Ovary (tissue), 9 donors: ENCODE results near the gene CASP5. TPM values are rescaled to one million over a fixed set of nuclear protein-coding genes. Genes with fewer than 3 reads are reported as not detected.
"Not testable (repeated sequence)": the region's sequence is repeated elsewhere in the genome, so short reads cannot be mapped to it uniquely, and the experiment has no call there.

Source experiments
- DNase-seq, 5 donors: peaks; one replicate each; pipeline ENCODE4 v3.0.0-alpha.2; 2019 to 2020
- H3K27ac ChIP-seq, 2 donors: fragments of 200-600 bp; one replicate each; pipeline versions ENCODE4 v1.5.1 to v1.8.0; 2019 to 2022
- H3K27me3 ChIP-seq: fragments of 200-600 bp; one replicate; pipeline ENCODE4 v1.8.0; 2022
- H3K36me3 ChIP-seq: fragments of 200-600 bp; sonication (generic); one replicate; pipeline ENCODE4 v1.5.1; 2019
- H3K4me1 ChIP-seq: one replicate; pipeline ENCODE4 v1.8.1; 2013; ENCODE audit warnings: mild to moderate bottlenecking, moderate library complexity; ENCODE audit not compliant: insufficient read depth
- H3K4me3 ChIP-seq: fragments of 200-600 bp; sonication (generic); one replicate; pipeline ENCODE4 v1.5.1; 2017
- H3K9me3 ChIP-seq, 2 donors: fragments of 200-600 bp in 1 of 2; sonication (generic) in 1 of 2; one replicate each; pipeline versions ENCODE4 v1.5.1 to v1.8.1; 2013 to 2019; ENCODE audit warnings: mild to moderate bottlenecking in 1 of 2, moderate library complexity in 1 of 2
- CTCF ChIP-seq, 3 donors: fragments of 450-650 bp in 2 of 3; fragments of 200-600 bp in 1 of 3; IDR thresholded peaks; one replicate each; pipeline versions ENCODE4 v1.5.1 to v1.8.0; 2016 to 2022; ENCODE audit warnings: antibody characterized with exemption in 3 of 3, mild to moderate bottlenecking in 1 of 3
- EP300 ChIP-seq: sonication (generic); formaldehyde crosslinking; IDR thresholded peaks from one replicate; pipeline ENCODE4 v1.6.1; 2017; ENCODE audit warnings: antibody characterized with exemption
- POLR2A ChIP-seq: fragments of 450-650 bp; IDR thresholded peaks from one replicate; pipeline ENCODE4 v1.6.1; 2017; ENCODE audit warnings: antibody characterized with exemption, mild to moderate bottlenecking, moderate library complexity
- WGBS, 3 donors: extraction: QIAGEN DNeasy Blood & Tissue Kit in 1 of 3; methylation state at CpG; one replicate each; pipeline versions ENCODE4 v1.1.5 to v1.1.7; 2013 to 2017; 5-methylcytosine and 5-hydroxymethylcytosine counted together
- intact Hi-C, 4 donors: fragments of 100-400 bp; cut with DNase I; formaldehyde crosslinking; loops; one replicate each; pipeline versions ENCODE4 v1.11.0 to v1.15.1; 2022 to 2023
- polyA plus RNA-seq, 2 donors: library from polyadenylated mRNA; stranded (reverse); fragments of 200-250 nt in 1 of 2; fragments of 350-450 nt in 1 of 2; fragmentation: Illumina TruSeq in 1 of 2; extraction: RNeasy Lipid Tissue Mini Kit (QIAGEN cat#74804) in 1 of 2; gene quantifications; one replicate each; pipeline ENCODE4 v1.2.3, GENCODE V29; 2013 to 2014
- total RNA-seq, 7 donors: library from RNA; depleted of rRNA in 2 of 7; stranded (reverse); fragments of >200 nt in 2 of 7; fragmentation: NEBNext Ultra II Directional in 3 of 7; extraction: Animal tissue kit (Norgen Biotek cat#: 25700) in 3 of 7; gene quantifications; one replicate each; pipeline versions ENCODE4 v1.1.0 to v1.2.4, GENCODE V29; 2016 to 2023
- donor health status: DM: no; HTN: no; CAD: no; lungs with moderate emphysema.
- donor health status: DM: no; HTN: no; CAD: no.
- donor health status: Bipolar disorder and iron deficiency.
- donor health status: DM: yes; HTN: yes; CAD: no.
- donor health status: DM: no; HTN: no; CAD: no.
- donor health status: DM: yes; HTN: yes; CAD: no.

The CASP5 gene
- total and polyA plus RNA-seq, 9 donors, result 0.32 to 0.40 TPM; not detected in 7

DNA sequence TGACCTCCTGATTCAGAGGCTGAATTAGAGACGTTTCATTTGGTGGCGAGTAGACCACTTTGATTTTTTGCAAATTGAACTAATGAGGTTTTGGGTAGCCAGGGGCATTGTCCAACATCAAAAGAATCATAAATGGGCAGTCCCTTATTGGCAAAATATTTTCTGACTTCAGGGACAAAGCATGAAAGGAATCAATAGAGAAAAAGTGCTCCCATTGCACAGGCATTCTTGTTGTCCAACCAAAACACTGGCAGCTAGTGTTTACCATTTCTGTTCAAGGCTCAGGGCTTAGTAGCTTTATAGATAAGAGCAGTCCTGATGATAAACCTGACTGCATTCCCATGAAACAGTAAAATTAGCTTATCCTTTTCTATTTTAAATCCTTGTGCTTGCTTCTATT, 28.6 kb upstream of the CASP5 start:
- intact Hi-C loops, result no loop called here
- H3K27ac ChIP-seq, result no peak overlapping the region
- no peaks in the 10 kb centered on the region for H3K9me3 ChIP-seq
- WGBS, 3 donors, result 60 to 88% (median 68%) methylated on average over 2 of the region's 2 CpGs
- TF ChIP-seq POLR2A, result no peak
- no peak for TF ChIP-seq CTCF (IDR thresholded peaks at IDR 0.05)
- TF ChIP-seq EP300, result no peak
- DNase-seq, result no peak
- peaks cover 2% of the 10 kb centered on the region for H3K4me1 ChIP-seq
- H3K4me3 ChIP-seq, result no peak overlapping the region
- H3K36me3 ChIP-seq, result no peaks in the 10 kb centered on the region
- H3K27me3 ChIP-seq, result no peaks in the 10 kb centered on the region

GRCh38 chr11:105049481-105049880, 26.5 kb upstream of the CASP5 start:
- TF ChIP-seq CTCF (IDR thresholded peaks at IDR 0.05), result no peak
- TF ChIP-seq POLR2A, result no peak
- TF ChIP-seq EP300, result no peak
- Histone ChIP-seq H3K27ac (no peak overlapping the region), H3K4me3 (no peak overlapping the region), H3K9me3 (no peaks in the 10 kb centered on the region), H3K27me3 (no peaks in the 10 kb centered on the region), H3K36me3 (no peaks in the 10 kb centered on the region), H3K4me1 (peaks cover 3% of the 10 kb centered on the region)
- no peak for DNase-seq
- 92 to 98% (median 96%) methylated on average over 1 of the region's 1 CpG for whole genome bisulfite sequencing, 3 donors
- intact Hi-C loops, result no loop called here

- Histone ChIP-seq H3K36me3 (no peaks in the 10 kb centered on the region), H3K4me1 (peaks cover 6% of the 10 kb centered on the region), H3K27ac (no peak overlapping the region), H3K9me3 (no peaks in the 10 kb centered on the region), H3K4me3 (no peak overlapping the region), H3K27me3 (no peaks in the 10 kb centered on the region)
- no peak for TF ChIP-seq EP300
- 13 to 28% (median 16%) methylated on average over 8 of the region's 8 CpGs for WGBS, 3 donors
- DNase-seq, result peak; percentile 24 to 47 (median 42)
- intact Hi-C loops, result no loop called here
These were observed 24.1 kb upstream of the CASP5 start for GRCh38 chr11:105046898-105047579.

DNA sequence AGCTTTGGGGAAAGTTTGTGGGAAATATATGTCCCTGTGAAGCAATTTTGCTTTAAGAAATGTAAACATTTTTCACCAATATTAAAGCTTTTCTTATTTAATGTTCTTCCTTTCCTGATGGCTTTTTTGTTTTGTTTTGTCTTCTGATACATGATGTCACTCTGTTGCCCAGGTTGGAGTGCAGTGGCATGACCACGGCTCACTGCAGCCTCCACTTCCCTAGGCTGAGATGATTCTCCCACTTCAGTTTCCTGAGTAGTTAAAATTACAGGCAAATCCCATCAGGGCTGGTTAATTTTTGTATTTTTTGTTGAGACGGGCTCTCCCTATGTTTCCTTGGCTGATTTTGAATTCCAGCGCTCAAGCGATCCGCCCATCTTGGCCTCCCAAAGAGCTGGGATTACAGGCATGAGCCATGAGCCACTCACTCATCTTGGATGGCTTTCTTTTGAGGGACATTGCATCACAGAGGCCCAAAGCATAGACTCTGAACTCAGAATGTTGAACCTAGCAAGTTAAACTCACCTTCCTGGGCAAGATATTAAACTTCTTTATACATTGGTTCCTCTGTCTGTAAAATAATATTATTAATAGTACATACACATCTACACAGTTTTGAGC, 22.8 kb upstream of the CASP5 start:
- no peak overlapping the region for H3K27ac ChIP-seq

DNA sequence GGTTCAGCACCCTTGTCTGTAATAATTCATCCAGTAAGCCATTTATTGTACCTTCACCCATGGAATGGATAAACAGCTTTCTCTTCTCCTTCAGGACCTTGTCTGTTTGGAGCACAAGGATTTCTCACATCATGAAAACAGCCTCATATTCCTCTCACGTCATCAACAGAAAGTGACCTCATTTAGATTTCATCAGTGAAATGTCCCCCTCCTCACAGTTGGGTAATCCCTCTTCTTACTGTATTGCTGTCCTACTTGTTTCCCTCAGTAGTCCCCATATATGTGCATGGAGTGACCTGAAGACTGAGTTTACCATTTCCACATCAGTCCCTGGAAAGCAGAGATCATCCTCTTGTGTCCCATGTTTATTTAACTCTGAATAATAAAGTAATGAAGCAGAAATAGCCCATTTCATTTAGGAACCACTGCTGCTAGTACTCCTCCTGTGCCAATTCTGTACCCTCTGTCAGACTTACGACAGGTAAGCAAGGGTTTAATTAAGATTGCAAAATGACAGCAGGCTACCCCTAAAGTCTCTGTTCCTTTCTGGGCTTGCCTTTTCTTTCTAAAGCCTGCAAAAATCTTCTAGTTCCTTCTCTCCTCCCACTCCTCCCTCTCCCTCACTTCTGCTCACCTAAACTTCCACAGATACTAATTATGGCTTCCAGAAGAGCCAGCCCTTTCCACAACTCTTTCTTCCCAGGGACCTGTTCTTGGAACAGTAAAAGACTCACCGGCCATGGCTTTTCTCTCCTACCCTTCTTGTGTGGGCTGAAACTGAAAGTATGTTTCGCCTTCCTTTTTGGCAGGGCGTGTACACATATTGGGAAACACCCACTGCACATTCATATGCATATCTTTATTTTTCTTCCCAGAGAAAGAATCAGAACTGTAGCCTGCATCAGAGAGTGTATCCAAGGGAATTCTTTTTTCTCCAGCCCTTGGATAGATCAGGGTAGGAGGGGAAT, 21.9 kb upstream of the CASP5 start, which contains the start of gene CARD16:
Gene CARD16, minus strand, starts transcription at position 779 of the 968 bp plus-strand sequence. Its CDS starts 38 bp downstream, at position 741.
- H3K27me3 ChIP-seq, H3K4me1 ChIP-seq, H3K9me3 ChIP-seq, intact Hi-C loops, H3K36me3 ChIP-seq: not testable (repeated sequence)
- 11 to 22% (median 11%) methylated on average over 5 of the region's 5 CpGs for WGBS, 3 donors
- Histone ChIP-seq H3K27ac (peak within 1 kb of the TSS; percentile 16 to 28), H3K4me3 (peak within 1 kb of the TSS; percentile 28)
- peak in 4 of 5 donors; percentile 21 to 43 (median 26) for DNase-seq

More for the DNA sequence above, 22.8 kb upstream of the CASP5 start:
- H3K36me3 ChIP-seq, result no peaks in the 10 kb centered on the region
- intact Hi-C loops, result no loop called here
- peaks cover 6% of the 10 kb centered on the region for H3K4me1 ChIP-seq
- WGBS, 3 donors, result 65 to 72% (median 67%) methylated on average over 5 of the region's 5 CpGs
- no peak overlapping the region for H3K4me3 ChIP-seq
- TF ChIP-seq CTCF (IDR thresholded peaks at IDR 0.05), result no peak
- TF ChIP-seq EP300, result no peak
- no peak for TF ChIP-seq POLR2A
- H3K9me3 ChIP-seq, result no peaks in the 10 kb centered on the region
- no peaks in the 10 kb centered on the region for H3K27me3 ChIP-seq
- DNase-seq, result no peak
